HG03196 (cell line): ENCODE results near the gene SHOC2.

Experiments
- ATAC-seq: cut with Tn5 transposase; IDR thresholded peaks from one replicate; pipeline ENCODE4 v1.9.1; 2021; ENCODE audit not compliant: unreplicated experiment

SHOC2 gene

DNA sequence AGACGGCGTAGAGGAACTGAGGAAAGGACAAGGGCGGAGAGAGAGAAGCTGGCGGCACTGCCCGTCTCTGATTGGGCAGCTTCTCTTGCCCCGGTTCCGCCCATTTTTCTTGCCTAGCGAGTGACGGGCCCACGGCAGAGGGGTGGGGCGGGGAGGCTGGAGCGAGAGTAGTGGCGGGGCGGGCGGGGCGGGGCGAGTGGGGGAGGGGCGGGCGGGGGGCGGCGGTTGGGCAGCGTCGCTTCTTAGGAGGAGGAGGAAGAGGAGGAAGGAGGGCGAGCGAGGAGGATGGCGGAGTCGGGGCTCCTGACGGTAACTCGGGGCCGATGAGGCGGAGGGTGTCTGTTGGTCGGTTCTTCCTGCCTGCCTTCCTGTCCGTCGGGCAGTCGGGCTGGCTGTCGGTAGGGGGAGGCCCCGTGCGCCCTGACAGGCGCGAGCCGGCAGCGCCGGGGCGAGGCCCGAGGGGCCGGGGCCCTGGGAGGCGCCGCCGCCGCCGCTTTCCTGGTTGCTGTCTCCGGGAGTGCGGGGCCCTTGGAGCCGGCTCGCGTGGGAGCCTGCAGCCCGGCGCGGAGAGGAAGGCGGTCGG is at the start of gene SHOC2:
Gene SHOC2 (plus strand): TSS at position 256 of the 583 bp plus-strand sequence. CDS start 44,755 bp downstream, outside the sequence.
- ATAC-seq: peak; percentile 21

DNA sequence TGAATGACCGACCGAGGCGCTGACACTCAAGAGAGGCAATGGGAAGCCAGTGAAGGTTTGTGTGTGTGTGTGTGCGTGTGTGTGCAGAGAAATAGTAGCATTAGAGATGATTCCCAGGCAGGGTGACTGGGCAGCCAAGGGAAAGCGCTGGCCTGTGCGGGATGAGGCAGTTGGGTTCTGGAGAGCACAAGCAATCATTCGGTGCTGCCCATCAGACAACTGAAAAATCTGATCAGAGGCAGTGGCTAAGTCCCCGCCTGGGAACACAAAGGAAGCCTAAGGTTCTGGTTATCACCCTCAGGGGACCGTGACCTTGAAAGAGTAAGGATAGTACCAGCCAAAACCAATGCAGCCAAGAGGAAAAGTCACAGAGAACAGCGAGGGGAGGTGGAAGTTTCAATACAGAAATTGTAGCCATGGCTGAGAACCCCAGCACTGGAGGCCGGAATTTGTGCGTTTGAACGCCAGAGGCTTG is 48.5 kb upstream of the SHOC2 start:
- no peak for ATAC-seq

DNA sequence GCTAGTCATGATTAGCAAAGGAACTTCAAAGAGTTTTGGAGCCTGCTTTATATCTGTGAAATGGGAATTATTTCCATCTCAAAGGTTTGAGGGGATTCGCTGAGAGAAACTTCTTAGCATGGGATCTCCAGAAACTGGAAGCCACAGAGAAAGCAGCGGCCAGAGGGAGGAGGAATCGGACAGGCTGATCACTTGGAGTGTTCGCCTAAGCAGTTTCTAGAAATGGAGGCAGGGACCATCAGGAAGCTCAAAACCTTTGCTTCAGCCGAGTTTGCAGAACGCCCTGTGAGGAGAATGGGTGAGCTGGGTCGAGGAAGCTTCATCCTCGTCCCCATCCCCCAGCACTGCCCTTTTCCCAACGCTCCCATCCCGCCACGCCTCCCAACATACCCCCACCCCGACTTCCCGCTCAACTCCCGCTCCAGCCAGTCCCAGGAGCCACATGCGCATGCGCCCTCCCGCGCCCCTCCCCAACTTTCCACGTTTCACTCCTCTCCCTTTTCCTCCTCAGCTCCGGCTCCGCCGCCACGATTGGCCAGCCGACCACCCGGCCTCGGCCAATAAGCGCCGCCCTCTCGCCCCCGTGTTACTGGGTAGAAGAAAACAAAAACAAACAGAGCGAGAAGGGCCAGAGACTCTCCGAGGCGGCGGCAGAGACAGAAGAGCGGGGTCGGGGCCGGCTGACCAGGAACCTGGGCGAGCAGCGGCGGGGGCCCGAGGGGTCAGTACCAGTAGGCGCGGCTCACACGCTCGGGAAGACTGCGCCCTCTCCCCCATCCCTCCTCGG is 47.9 kb upstream of the SHOC2 start, which contains the start of gene PDCD4:
Gene PDCD4 (plus strand): TSS at position 631 of the 787 bp plus-strand sequence. CDS start 4,100 bp downstream, outside the sequence.
- peak; percentile 71 for ATAC-seq

DNA sequence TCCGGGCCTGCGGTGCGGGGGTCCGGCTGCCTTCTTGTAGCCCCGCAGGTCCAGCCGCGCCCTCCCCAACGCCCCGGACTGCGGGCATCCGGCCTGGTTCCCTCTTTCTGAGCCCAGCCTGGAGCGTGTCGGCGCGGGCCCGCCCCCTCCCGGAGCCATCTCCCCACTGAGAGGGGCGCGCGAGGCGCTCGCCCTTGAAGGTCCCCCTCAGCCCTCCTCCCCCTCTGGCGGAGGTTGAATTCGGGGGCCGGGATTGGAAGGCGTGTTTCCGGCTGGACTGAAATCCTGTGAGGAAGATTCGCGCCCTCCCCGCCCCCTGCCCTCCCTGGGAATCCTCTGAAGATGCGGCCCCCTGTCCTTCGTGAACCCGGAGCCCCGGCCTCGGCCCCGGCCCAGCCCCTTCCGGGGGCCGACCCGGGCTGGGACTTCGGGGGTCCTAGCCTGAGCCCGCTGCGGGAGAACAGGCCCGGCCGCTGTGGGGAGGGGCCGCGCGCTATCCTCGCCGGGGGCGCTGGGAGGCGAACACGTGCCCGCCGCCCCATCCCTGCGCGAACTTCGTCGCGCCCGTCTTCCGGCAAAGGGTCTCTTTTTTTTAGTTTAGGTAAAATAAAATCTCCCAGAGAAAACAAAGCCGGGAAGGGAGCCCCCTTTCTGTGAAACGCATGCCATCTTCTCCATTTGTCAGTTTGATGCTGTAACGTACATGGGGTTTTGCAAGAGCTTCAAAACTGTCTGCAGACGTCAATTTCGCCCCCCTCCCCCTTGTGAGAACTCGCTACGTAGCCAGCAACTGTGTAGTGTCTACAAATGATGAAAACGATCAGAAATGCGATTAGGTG is 47.0 kb upstream of the SHOC2 start:
- peak; percentile 41 for ATAC-seq

DNA sequence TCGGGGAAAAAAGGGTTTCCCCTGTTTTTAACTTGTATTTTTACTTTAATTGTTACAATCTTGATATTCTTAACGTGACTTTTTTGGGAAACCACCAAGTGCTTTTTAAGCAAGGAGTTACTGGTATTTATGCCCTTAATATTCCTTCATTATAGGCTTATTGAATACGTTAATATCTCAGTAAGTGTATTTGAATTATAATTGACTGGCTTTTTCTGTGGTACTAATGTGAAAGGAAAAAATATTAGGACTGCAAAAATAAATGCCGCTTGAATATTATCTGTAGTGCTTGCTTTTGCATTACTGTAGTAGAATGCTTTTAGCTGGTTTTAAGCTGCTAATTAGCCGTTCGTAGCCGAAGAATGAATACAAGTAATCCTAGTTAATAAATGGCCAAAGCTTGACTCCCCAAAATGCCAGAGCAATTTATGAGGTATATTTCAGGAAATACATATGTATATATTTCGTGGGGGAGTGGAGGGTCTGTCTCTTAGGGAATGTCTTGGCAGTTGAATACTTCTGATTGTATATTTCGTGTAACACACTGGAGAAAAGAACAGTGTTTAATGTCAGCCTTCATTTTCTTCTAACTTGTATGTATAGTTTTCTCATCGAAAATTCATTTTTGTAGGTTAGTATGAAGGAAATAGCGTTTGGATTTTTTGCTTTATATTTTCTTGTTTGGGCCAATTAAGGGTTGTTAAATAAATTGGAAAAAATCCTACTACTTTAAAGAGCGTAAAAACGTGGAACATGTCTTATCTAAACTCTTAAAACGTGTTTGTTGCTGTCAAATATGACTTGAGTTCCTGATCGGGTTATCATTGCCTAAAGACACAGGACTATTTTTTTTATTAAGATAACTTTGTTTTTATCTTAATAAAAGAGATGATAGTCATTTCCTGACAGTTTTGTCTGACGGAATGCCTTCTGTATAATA is 46.1 kb upstream of the SHOC2 start:
- no peak for ATAC-seq

DNA sequence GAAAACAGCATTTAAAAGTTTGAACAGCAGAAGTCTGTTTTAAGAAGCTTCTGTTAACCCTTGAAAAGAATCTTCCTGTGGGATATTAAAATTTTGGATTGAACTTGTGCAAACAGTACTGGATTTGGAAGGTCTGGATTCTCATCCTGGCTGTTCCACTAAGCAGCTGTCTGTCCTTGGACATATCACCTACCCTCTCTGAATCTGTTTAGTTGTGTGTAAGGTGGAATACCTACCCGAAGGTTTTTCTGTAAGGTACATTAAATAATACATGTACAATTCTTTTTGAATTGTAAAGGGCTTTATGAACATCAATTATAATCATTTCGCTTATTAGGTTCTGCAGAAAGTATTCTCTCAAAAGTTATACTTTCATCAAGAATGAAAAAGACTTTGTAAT is 45.5 kb upstream of the SHOC2 start:
- ATAC-seq: no peak

DNA sequence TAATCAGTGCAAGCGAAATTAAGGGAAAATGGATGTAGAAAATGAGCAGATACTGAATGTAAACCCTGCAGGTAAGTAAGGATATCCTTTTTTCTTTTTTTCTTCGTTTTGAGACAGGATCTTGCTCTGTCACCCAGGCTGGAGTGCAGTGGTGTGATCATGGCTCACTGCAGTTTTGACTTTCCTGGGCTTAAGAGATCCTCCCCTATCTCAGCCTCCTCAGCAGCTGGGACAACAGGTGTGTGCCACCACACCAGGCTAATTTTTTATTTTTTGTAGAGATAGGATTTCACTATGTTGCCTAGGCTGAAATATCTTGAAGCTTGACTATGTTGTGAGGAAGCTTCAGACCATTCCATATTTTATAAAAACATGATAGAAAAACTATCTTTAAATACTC is 43.4 kb upstream of the SHOC2 start:
- no peak for ATAC-seq

DNA sequence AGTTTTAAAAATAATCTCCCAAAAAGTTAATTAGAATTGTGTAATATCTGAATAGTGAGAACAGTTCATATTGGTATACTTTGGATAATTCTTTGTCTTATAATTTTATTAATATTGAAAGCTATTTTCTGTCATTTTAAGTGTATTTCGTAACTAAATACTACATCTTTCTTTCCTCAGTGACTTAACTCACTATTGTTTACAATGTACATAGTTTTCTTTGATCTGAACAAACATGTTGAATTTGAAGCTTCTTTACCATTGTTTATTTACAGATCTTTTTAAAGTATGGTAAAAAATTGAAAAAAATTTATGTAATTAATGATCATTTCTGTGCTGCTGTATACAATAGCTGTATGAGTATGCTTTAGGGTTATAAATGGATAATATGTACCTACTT is 42.6 kb upstream of the SHOC2 start:
- ATAC-seq: no peak

DNA sequence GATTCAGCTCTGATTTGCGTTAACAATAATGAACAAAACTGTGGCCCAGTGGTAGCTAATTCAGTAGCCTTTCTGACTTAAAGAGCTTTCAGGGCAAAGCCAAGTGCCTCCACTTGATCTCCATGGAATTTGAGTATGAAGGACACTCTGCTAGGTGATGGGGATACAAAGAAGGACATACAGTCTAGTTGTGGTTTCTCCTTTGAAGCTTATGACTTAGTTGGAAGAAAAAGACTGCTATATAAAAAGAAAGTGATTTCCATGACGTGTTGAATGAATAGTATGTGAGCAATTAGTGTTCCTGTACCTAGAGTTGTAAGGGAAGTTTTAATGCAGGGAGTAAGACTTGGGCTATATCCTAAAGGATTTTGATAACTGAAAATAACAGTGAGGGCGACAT is 39.4 kb upstream of the SHOC2 start:
- no peak for ATAC-seq

DNA sequence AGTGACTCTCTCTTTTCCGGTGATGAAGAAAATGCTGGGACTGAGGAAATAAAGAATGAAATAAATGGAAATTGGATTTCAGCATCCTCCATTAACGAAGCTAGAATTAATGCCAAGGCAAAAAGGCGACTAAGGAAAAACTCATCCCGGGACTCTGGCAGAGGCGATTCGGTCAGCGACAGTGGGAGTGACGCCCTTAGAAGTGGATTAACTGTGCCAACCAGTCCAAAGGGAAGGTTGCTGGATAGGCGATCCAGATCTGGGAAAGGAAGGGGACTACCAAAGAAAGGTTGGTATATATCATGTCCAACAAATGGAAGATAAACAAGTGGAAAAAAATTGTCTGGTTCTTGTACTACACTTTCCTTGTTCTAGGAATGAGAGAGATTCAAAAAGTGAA is 38.2 kb upstream of the SHOC2 start:
- no peak for ATAC-seq

DNA sequence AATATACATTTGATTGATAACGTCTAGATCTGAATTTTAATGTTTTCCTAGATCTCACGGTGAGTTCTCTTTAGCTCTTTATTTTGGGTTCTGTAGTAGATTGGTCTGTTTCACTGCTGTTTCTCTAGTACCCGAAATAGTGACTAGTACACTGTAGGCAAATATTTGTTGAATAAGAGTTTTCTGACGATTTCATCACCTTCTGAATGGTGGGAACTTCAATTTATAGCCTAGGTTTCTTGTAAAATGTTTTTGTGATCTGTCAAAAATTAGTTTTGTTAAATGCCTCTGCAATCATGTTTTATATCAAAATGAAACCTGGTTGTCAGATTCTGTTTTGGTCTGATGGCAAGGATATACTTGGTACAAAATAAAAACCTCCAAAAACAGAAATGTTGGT is 37.5 kb upstream of the SHOC2 start:
- ATAC-seq: no peak

DNA sequence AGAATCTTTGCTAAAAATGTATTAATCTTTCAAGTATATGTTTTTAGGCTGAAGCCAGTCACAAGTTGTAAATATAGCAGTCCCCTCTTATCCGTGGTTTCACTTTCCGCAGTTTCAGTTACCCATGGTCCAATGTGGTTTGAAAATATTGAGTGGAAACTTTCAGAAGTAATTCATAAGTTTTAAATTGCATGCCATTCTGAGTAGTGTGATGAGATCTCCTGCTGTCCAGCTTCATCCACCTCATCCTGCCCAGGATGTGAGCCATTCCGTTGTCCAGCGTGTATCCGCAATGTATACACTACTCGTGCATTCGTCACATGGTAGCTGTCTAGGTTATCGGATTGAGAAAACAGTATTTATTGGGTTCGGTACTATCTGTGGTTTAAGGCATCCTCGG is 35.5 kb upstream of the SHOC2 start:
- no peak for ATAC-seq

DNA sequence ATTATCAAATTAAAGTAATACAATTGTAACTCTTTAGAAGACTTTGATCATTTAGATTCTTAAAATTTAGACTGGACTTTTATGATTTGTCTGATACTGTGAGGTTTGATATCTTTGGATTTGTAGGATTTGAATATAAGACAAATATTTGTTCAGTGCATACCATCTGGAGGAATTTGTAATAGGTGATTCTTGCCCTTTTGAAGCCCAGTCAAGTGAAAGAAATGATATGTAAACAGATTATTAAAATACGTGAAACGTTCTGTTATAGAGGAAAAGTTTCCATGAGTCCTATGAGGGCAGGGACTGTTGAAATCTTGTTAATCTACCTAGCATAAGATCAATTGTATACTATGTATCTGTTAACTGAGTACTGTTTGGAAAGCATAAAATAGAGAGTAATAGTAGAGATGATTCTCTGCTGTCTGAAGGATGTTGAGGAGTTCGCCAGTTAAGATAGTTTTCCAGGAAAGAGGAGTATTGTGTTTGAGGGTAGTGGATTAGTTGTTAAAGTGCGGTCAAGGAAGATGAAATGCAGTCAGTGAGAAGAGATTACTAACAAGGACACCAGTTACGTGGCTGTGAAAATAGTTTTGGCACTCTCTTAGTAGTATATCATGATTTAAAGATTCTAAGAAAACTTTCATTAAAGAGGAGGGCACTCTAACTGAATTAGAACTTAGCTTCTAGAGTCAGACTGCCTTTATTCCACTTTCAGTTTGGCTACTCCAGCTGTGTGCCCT is 33.3 kb upstream of the SHOC2 start:
- ATAC-seq: no peak

DNA sequence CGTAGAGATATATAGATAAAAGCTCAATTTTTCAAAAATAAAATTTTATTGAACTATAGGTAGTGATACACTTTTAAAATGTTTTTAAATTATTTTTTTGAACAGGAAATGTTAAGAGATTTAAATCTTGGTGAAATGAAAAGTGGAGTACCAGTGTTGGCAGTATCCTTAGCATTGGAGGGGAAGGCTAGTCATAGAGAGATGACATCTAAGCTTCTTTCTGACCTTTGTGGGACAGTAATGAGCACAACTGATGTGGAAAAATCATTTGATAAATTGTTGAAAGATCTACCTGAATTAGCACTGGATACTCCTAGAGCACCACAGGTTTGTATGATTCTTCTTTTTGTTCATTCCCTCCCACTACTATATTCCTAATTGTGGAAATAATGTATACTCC is 31.8 kb upstream of the SHOC2 start:
- no peak for ATAC-seq

DNA sequence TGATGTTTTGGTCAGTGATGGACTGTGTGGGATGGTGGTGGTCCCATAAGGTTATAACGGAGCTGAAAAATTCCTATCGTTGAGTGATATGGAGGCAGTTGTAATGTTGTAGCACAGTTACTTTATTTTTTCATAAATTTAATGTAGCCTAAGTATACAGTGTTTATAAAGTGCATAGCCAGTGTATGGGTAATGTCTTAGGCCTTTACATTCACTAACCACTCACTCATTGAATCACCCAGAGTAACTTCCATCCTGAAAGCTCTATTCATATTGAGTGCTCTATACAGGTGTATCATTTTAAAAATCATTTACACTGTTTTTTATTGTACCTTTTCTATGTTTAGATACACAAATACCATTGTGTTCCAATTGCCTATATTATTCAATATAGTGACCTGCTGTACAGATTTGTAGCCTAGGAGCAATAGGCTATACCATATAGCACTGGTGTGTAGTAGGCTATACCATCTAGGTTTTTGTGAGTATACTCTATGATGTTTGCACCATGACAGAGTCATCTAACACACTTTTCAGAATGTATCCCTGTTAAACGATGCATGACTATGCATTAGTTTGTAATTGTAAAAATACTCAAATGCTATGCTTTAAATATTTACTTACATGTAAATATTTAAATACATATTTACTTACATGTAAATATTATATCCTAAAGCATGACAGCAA is 26.7 kb upstream of the SHOC2 start:
- no peak for ATAC-seq

DNA sequence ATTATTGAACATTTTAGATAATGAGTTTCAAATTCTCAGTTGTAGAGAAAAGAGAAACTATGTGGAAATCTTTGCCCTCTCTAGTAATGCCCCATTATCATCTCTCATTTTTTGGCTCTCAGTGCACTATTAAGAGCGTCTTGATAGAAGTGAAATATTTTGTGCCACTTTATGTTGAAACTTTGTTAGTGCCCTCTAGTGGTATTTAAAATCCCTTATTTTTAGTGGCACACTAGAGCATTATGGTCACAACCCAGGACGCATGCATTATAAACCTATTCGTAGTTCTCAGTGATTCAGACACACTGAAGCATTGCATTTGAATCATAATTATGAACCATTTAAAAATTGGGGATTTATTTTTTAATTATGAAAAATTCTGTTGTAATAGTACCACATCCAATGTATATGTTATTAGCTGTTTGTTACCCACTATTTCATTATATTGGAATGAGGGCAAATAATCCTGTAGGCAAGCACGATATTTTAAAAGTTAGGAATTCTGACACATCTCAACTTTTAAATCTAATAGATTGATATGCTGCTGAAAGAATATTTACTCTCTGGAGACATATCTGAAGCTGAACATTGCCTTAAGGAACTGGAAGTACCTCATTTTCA is 25.7 kb upstream of the SHOC2 start:
- ATAC-seq: peak; percentile 83

DNA sequence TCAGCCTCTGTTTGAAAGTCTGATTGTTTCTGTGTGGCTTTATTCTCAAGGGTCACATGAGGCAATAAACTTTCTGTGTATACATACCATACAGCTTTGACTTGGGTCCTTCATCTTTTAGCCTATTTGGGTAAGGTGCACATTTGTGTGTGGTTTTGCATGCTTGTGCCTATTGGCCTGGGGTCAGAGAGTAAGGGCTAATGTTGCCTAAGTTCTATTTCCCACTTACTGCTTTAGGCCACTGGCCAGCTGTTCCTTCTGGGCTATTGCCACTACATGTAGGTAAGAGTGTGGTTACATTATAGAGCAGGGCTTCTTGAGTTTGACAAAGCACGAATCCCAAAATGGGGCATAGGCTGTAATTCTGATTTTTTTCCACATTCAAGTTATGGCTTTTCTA is 22.2 kb upstream of the SHOC2 start:
- ATAC-seq: no peak

DNA sequence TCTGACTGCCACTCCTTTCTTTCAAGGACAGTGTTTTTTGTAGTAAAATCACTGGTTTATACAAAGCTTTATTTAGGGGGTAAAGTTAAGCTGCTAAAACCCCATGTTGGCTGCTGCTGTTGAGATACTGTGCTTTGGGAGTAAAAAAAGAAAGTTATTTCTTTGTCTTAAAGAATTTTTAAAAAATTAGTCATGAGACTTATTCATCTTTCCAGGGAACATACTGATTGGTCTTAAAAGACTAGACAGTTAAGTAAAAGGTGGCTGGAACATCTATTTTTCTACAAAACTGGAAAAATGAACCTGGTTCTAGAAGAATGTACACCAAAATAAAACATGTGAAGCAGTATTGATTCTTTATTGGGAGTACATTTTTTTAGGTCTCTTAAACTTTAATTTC is 21.0 kb upstream of the SHOC2 start:
- no peak for ATAC-seq

DNA sequence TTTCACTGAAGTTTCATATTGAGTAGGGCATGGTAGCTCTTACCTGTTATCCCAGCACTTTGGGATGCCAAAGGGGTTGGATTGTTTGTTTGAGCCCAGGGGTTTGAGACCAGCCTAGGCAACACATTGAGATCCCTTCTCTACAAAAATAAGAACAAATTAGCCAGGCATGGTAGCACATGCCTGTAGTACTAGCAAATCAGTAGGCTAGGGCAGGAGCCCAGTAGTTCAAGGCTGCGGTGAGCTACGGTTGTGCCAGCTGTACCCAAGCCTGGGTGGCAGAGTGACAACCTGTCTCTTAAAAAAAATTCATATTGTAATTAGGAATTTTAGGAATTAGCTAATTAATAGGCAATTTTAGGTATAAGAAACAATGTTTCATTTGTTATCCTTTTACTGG is 18.4 kb upstream of the SHOC2 start:
- no peak for ATAC-seq
